Measurements from ENCODE around the gene CCDC112. TPM values are rescaled to one million over a fixed set of nuclear protein-coding genes. Genes with fewer than 3 reads are reported as not detected.

The CCDC112 gene
- total and polyA plus RNA-seq, 2 of the 13 experiments (the other 11 are each of a cell fraction or from before 2014, with no cell fraction given), result 1.1 to 2.8 TPM

DNA sequence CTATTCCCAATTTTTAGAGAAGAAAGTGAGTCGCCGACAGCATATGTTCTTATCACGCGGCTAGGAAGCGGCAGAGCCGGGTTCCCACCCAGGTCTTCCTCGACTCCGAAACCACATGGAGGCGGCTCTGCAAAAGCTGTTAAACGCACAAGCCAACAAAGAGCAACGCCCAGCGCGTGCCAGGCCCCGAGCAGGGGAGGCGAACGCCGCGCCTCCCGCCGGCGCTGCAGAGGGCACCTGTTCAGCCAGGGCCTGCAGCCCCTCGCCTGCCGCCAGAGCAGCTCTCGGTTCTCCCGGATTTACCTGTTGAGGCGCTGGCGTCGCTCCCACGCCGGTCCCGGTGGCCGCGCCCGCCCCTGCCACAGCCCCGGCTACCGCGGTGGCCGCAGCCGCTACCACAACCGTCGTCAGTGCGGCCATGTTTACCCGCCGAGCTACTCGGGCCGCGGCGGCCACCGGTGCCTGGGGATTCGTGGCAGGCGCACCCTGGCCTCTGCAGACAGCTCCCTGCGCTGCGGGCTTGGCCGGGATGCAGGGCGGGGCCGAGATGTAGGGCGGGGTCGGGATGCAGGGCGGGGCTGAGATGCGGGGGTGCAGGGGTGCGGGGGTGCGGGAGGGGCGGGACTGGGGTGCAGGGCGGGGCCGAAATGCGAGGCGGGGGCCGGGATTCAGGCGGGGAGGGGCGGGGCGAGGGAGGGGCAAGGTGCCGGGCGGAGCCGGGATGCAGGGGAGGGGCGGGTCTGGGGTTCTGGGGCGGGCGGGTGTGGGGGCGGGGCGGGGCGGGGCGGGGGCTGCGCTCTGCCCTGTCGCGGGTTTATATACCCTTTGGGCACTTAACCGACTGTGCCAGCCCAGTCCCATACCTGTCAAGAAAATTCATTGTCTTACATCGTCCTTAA, at the start of gene CCDC112 (continued):
- TF ChIP-seq CENPT (CRISPR knock-in tag; IDR thresholded peaks at IDR 0.05; ENCODE audit: low read depth) (no peak), FLYWCH1 (CRISPR knock-in tag; IDR thresholded peaks at IDR 0.05) (no peak), KMT2B (CRISPR knock-in tag; IDR thresholded peaks at IDR 0.05) (no peak), ZNF557 (CRISPR knock-in tag; IDR thresholded peaks at IDR 0.05) (no peak), JUN (CRISPR knock-in tag; IDR thresholded peaks at IDR 0.05) (no peak), ZNF207 (IDR thresholded peaks at IDR 0.05; ENCODE audit: borderline replicate concordance) (no peak), TBL1XR1 (IDR thresholded peaks at IDR 0.05; ENCODE audit: borderline replicate concordance, low read length, partially characterized antibody) (no peak), KDM5A (IDR thresholded peaks at IDR 0.05; ENCODE audit: borderline replicate concordance, low read length) (no peak), ZNF839 (CRISPR knock-in tag; IDR thresholded peaks at IDR 0.05; ENCODE audit: borderline replicate concordance) (no peak), ZNF747 (CRISPR knock-in tag; IDR thresholded peaks at IDR 0.05; ENCODE audit: borderline replicate concordance) (no peak), PHF20 (CRISPR knock-in tag; IDR thresholded peaks at IDR 0.05) (no peak), NFE2L1 (CRISPR knock-in tag; IDR thresholded peaks at IDR 0.05; ENCODE audit: borderline replicate concordance) (no peak), ZNF496 (CRISPR knock-in tag; IDR thresholded peaks at IDR 0.05; ENCODE audit: insufficient replicate concordance) (no peak)
- TF ChIP-seq, protein P1, sequence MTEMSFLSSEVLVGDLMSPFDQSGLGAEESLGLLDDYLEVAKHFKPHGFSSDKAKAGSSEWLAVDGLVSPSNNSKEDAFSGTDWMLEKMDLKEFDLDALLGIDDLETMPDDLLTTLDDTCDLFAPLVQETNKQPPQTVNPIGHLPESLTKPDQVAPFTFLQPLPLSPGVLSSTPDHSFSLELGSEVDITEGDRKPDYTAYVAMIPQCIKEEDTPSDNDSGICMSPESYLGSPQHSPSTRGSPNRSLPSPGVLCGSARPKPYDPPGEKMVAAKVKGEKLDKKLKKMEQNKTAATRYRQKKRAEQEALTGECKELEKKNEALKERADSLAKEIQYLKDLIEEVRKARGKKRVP (CRISPR knock-in tag; IDR thresholded peaks at IDR 0.05), result no peak
- TF ChIP-seq, protein P2, sequence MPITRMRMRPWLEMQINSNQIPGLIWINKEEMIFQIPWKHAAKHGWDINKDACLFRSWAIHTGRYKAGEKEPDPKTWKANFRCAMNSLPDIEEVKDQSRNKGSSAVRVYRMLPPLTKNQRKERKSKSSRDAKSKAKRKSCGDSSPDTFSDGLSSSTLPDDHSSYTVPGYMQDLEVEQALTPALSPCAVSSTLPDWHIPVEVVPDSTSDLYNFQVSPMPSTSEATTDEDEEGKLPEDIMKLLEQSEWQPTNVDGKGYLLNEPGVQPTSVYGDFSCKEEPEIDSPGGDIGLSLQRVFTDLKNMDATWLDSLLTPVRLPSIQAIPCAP (CRISPR knock-in tag; IDR thresholded peaks at IDR 0.05; ENCODE audit: low read depth), result no peak
- TF ChIP-seq, protein P3, sequence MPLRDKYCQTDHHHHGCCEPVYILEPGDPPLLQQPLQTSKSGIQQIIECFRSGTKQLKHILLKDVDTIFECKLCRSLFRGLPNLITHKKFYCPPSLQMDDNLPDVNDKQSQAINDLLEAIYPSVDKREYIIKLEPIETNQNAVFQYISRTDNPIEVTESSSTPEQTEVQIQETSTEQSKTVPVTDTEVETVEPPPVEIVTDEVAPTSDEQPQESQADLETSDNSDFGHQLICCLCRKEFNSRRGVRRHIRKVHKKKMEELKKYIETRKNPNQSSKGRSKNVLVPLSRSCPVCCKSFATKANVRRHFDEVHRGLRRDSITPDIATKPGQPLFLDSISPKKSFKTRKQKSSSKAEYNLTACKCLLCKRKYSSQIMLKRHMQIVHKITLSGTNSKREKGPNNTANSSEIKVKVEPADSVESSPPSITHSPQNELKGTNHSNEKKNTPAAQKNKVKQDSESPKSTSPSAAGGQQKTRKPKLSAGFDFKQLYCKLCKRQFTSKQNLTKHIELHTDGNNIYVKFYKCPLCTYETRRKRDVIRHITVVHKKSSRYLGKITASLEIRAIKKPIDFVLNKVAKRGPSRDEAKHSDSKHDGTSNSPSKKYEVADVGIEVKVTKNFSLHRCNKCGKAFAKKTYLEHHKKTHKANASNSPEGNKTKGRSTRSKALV (CRISPR knock-in tag; IDR thresholded peaks at IDR 0.05), result no peak
- TF ChIP-seq, protein P4, sequence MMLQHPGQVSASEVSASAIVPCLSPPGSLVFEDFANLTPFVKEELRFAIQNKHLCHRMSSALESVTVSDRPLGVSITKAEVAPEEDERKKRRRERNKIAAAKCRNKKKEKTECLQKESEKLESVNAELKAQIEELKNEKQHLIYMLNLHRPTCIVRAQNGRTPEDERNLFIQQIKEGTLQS (CRISPR knock-in tag; IDR thresholded peaks at IDR 0.05), result no peak
